Activated B cell treated with CpG ODN at 0.5 μM for 24 hours (primary cell): ENCODE results near the gene FOXJ1. TPM values are rescaled to one million over a fixed set of nuclear protein-coding genes. Genes with fewer than 3 reads are reported as not detected.

Source experiments
- ATAC-seq: fragments of 200-7000 bp; cut with Tn5 transposase; one replicate; pipeline ENCODE4 v1.10.0; 2021; ENCODE audit warnings: low read depth, mild to moderate bottlenecking, moderate library complexity
- CTCF ChIA-PET: fragments of 350-600 bp; sonication (Branson Sonifier 250); formaldehyde crosslinking; loops from one replicate; lab custom pipeline; 2021; ENCODE audit warnings: antibody characterized with exemption; lab: Charles Lee
- POLR2A ChIA-PET: fragments of 350-600 bp; sonication (Branson Sonifier 250); formaldehyde crosslinking; loops from one replicate; lab custom pipeline; 2021; ENCODE audit warnings: antibody characterized with exemption; lab: Charles Lee
- DNase-seq: peaks from one replicate; pipeline ENCODE4 v3.0.0; 2022
- H3K27ac Mint-ChIP-seq: one replicate; pipeline ENCODE4 v1.8.0; 2020; ENCODE audit warnings: mixed read lengths
- H3K27me3 Mint-ChIP-seq: one replicate; pipeline ENCODE4 v1.8.0; 2021; ENCODE audit warnings: mixed read lengths
- H3K36me3 Mint-ChIP-seq: one replicate; pipeline ENCODE4 v1.8.0; 2021; ENCODE audit warnings: low read depth, mixed read lengths
- H3K4me1 Mint-ChIP-seq: one replicate; pipeline ENCODE4 v1.8.0; 2021; ENCODE audit warnings: mixed read lengths
- H3K4me3 Mint-ChIP-seq: one replicate; pipeline ENCODE4 v1.8.0; 2020; ENCODE audit warnings: mild to moderate bottlenecking, mixed read lengths
- H3K9me3 Mint-ChIP-seq: one replicate; pipeline ENCODE4 v1.8.0; 2020; ENCODE audit warnings: mixed read lengths
- intact Hi-C: fragments of 100-400 bp; cut with micrococcal nuclease; formaldehyde crosslinking; loops from one replicate; pipeline ENCODE4 v1.15.1; 2024
- total RNA-seq: library from RNA; stranded (reverse); gene quantifications from 2 replicates; pipeline ENCODE4 v1.2.3, GENCODE V29; 2022
- TF ChIP-seq, protein P1 (sequence below): fragments of 200-600 bp; IDR thresholded peaks from one replicate; pipeline ENCODE4 v1.8.0; 2022; ENCODE audit warnings: antibody characterized with exemption, mild to moderate bottlenecking

The FOXJ1 gene
- total RNA-seq, 1 donor from 2014 or later: 0.44 TPM

DNA sequence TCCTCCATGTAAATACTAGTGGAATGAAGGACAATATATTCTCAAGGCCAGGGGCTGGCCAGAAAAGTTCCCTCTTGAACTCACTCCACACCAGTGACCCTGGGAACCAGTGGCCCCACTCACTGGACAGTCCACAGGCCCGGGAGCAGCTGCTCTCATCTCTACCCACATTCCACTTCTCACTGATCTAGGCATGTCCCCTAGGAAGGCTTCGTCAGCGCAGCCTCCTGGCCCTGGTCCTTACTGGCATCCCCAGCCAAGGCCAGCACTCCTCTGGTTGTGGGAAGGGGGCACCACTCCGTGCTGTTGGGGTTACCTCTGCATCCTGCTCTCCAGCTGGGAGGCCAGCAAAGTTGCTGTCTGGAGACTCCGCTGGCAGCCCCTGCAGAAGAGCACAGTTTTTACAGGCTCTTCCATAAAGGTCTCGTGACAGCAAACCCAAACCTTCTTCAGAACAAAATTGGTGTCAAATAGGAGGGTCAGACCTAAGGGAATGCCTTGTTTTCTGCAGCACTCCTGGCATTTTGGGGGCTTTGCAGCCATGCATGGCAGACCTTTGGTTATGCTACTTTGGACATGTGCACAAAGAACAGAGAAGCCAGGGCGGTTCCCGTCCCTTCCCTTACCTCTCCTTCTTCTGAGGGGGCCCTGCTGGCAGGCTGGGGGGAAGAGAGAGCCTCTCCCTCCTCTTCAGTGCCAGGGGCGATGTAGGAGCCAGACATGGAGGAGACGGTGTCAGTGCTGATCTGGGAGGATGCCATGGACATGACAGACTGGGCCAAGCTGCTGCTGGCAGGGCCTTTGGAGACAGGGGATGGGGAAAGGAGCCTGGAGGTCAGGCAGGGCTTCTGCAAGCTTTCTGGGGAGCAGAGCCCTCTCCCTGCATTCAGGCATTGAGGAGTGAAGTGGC lies 14.1 kb upstream of the FOXJ1 start:
- TF ChIP-seq, protein P1, sequence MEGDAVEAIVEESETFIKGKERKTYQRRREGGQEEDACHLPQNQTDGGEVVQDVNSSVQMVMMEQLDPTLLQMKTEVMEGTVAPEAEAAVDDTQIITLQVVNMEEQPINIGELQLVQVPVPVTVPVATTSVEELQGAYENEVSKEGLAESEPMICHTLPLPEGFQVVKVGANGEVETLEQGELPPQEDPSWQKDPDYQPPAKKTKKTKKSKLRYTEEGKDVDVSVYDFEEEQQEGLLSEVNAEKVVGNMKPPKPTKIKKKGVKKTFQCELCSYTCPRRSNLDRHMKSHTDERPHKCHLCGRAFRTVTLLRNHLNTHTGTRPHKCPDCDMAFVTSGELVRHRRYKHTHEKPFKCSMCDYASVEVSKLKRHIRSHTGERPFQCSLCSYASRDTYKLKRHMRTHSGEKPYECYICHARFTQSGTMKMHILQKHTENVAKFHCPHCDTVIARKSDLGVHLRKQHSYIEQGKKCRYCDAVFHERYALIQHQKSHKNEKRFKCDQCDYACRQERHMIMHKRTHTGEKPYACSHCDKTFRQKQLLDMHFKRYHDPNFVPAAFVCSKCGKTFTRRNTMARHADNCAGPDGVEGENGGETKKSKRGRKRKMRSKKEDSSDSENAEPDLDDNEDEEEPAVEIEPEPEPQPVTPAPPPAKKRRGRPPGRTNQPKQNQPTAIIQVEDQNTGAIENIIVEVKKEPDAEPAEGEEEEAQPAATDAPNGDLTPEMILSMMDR: no peak
- Mint-ChIP-seq H3K36me3 (no peaks in the 10 kb centered on the region), H3K27me3 (peaks cover 7% of the 10 kb centered on the region), H3K4me1 (no peaks in the 10 kb centered on the region), H3K4me3 (no peak overlapping the region), H3K27ac (no peak overlapping the region), H3K9me3 (no peaks in the 10 kb centered on the region)
- intact Hi-C loops: no loop called here
- no peak for ATAC-seq
- ChIA-PET POLR2A (no interaction called here), CTCF (no interaction called here)
- no peak for DNase-seq

DNA sequence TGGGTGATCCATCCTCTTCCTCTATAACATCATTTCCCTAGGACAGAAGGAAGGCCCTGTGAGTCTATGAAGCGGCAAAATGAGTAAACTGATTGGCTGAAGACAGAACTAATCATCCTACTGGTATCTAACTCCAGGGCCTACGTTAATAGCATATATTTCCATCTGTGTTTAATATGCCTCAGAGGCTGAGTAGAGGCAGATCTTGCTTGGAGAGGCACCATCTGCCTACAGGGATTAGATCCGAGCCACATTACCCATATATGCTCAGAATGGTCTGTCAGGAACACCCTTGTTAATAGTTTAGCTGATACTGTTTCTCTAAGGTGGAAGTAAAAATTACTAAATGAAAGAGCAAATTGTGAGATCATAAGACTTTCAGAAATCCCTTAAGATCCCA lies 13.2 kb upstream of the FOXJ1 start:
- H3K9me3 Mint-ChIP-seq: no peaks in the 10 kb centered on the region
- no peak overlapping the region for H3K27ac Mint-ChIP-seq
- POLR2A ChIA-PET: no interaction called here
- TF ChIP-seq, protein P1: no peak
- no peak for DNase-seq
- no peak for ATAC-seq
- H3K4me1 Mint-ChIP-seq: no peaks in the 10 kb centered on the region
- H3K27me3 Mint-ChIP-seq: peaks cover 7% of the 10 kb centered on the region
- intact Hi-C loops: no loop called here
- H3K4me3 Mint-ChIP-seq: no peak overlapping the region
- CTCF ChIA-PET: interaction anchor here (1.2 to 1.8 kb wide), 2 partner anchors 9 to 125 kb away, joined by 4 to 7 read pairs; no protein-coding TSS in a partner anchor
- no peaks in the 10 kb centered on the region for H3K36me3 Mint-ChIP-seq

DNA sequence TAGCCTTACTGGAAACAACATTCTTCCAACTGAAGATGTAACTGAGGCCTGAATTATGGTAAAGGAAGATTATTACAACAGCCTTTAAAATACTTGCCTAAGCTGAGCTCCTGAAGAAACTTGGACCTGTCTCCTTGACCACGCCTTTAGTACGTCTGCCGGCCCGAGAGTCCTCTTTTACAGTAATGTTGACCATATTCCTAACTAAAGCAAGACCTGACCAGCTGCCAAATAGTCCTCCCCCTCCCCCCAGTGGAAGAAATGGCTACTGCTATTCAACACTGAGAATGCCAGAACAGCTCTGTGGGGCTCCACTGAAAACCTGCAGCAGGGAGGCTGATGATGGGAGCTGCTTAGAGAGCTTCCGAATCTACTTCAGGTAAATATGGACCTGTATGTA lies 12.6 kb upstream of the FOXJ1 start:
- no peak for DNase-seq
- Mint-ChIP-seq H3K4me1 (no peaks in the 10 kb centered on the region), H3K36me3 (no peaks in the 10 kb centered on the region), H3K9me3 (no peaks in the 10 kb centered on the region), H3K27ac (no peak overlapping the region), H3K27me3 (peaks cover 7% of the 10 kb centered on the region), H3K4me3 (no peak overlapping the region)
- ChIA-PET CTCF (interaction anchor here (0.7 to 1.8 kb wide), 3 partner anchors 8 to 126 kb away, joined by 3 to 7 read pairs (median 4); no protein-coding TSS in a partner anchor), POLR2A (no interaction called here)
- TF ChIP-seq, protein P1: no peak
- ATAC-seq: no peak
- intact Hi-C loops: no loop called here

DNA sequence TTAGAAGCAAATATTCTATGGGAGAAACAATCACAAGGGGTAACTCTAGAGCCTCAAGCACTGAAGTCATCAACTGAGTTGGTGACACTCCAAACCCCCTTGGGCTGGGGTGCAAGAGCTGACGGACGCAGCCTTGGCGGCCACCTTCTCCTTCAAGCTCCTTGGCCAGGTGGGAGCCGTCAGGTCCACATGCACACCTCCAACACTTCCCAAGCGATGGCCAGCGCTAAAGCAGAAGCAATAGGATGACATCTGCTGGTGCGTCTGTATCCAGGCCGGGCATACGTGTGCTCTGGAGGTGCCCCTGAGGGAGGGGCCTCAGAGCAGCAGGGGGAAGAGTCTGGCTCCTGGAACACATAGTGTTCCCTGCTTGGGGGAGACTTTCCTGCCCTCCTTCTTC lies 12.2 kb upstream of the FOXJ1 start:
- H3K27ac Mint-ChIP-seq: no peak overlapping the region
- no peaks in the 10 kb centered on the region for H3K36me3 Mint-ChIP-seq
- CTCF ChIA-PET: interaction anchor here (0.7 to 1.8 kb wide), 3 partner anchors 8 to 126 kb away, joined by 3 to 7 read pairs (median 4); no protein-coding TSS in a partner anchor
- TF ChIP-seq, protein P1: no peak
- no peak for ATAC-seq
- no peak for DNase-seq
- H3K4me1 Mint-ChIP-seq: no peaks in the 10 kb centered on the region
- H3K9me3 Mint-ChIP-seq: no peaks in the 10 kb centered on the region
- POLR2A ChIA-PET: no interaction called here
- H3K4me3 Mint-ChIP-seq: no peak overlapping the region
- H3K27me3 Mint-ChIP-seq: peaks cover 7% of the 10 kb centered on the region
- intact Hi-C loops: no loop called here

DNA sequence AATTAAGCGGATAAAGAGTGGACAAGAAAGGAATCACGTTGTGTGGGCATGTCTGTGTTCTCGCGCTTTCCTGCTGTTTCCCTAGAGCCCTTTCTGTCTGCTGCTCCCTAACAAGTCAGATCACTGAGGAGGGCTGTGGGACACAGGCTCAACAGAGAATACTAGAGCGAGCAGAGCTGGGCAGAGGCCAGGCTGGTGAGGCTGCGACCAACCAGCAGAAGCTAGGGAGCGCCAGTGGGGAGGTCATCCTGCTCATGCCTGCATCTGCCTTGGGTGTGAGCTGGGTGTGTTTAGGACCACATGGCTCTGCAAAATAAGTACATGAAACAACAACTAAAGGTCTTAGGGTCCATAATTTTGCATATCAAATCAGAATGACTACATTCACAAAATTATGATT lies 11.5 kb upstream of the FOXJ1 start:
- H3K4me1 Mint-ChIP-seq: no peaks in the 10 kb centered on the region
- TF ChIP-seq, protein P1: no peak
- intact Hi-C loops: no loop called here
- no peaks in the 10 kb centered on the region for H3K36me3 Mint-ChIP-seq
- DNase-seq: no peak
- H3K27ac Mint-ChIP-seq: no peak overlapping the region
- ChIA-PET POLR2A (no interaction called here), CTCF (interaction anchor here (1.8 kb wide), 1 partner anchor 127 kb away, joined by 7 read pairs; no protein-coding TSS in a partner anchor)
- no peak for ATAC-seq
- H3K4me3 Mint-ChIP-seq: no peak overlapping the region
- H3K27me3 Mint-ChIP-seq: peaks cover 3% of the 10 kb centered on the region
- H3K9me3 Mint-ChIP-seq: no peaks in the 10 kb centered on the region
